ENCODE results near the gene PSME3IP1.

GRCh38 chr16:57157533-57157932 is 28.3 kb downstream of the PSME3IP1 start:
- TF ChIP-seq CTCF (IDR thresholded peaks at IDR 0.05; ENCODE audit: low read depth, low read length), result no peak
- no peak for TF ChIP-seq POLR2A (IDR thresholded peaks at IDR 0.05; ENCODE audit: extremely low read depth, insufficient read length)
- TF ChIP-seq, protein P1, sequence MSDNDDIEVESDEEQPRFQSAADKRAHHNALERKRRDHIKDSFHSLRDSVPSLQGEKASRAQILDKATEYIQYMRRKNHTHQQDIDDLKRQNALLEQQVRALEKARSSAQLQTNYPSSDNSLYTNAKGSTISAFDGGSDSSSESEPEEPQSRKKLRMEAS (IDR thresholded peaks at IDR 0.05; ENCODE audit: low read depth, low read length), result no peak
- TF ChIP-seq MYC (IDR thresholded peaks at IDR 0.05; ENCODE audit: low read depth, low read length), result no peak

All from NB4 (cell line).